Left forelimb (tissue), 1 donor: Measurements from ENCODE around the gene ZNF791.
A peak's percentile ranks its signal among the peaks of the same experiment; 100 is the strongest.
"Not testable (repeated sequence)": the region's sequence is repeated elsewhere in the genome, so short reads cannot be mapped to it uniquely, and the experiment has no call there.

Experiments
- DNase-seq: peaks from one replicate; pipeline ENCODE4 v3.0.0-alpha.2; 2018; ENCODE audit warnings: low spot score

Gene ZNF791

DNA sequence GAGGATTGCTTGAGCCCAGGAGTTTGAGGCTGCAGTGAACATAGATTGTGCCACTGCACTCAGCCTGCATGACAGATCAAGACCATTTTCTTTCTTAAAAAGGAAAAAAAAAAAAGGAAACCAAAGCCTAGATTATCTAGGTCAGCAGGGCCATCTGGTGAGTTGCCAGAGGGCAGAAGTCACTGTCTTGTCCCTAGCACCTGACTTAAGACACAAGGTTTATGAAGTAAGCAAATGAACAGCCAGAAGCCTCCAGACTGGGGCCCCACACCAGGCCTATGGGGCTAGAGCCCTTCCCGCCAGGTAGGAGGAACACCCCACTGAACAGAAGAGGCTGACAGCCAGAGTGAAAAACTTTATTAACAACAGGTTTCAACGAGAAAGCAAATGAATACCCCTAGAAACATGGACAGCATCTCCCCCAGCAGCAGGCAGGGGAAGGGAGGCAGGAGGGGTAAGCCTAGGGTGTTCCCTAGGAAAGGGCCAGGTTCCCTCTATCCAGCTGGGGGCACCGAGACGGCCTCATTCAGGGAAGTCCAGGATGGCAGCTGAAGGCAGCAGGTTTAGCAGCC lies 57.1 kb downstream of the ZNF791 start:
- DNase-seq, result no peak

GRCh38 chr19:12668346-12668745 lies 57.6 kb downstream of the ZNF791 start:
- DNase-seq, result no peak

- no peak for DNase-seq
Measured at GRCh38 chr19:12668932-12669269, 58.2 kb downstream of the ZNF791 start.

DNA sequence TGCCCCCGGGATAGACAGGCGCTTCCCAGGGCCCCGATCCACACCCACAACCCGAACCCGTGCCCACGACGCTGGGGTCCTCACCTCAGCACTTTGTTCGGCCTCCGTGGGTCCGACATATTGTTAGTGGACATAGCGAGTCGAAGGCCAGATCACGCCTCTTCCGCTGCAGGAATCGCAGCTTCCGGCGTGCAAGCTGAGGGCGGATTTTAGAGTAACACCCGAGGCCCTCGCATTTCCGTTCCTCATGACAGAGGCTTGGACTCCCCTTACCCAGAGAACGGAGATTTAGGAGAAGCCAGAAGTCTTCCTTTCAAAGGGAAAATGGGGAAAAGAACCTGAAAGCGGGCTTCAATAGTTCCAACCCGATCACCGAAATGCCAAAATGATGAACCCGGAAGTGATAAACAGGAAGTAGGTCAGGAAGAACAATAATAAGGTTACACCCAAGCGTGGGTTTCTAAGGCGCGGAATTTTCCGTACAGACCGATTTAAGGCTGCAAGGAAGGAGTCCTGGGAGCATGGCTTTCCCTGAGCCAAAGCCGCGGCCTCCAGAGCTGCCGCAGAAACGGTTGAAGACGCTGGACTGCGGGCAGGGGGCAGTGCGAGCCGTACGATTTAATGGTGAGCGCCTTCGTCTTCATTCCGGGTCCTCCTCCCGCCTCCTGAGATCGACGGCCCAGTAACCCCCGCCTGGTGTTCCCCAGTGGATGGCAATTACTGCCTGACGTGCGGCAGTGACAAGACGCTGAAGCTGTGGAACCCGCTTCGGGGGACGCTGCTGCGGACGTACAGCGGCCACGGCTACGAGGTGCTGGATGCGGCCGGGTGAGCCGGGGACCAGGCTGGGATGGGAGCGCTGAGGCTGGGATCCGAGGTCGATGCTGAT lies 58.8 kb downstream of the ZNF791 start:
- DNase-seq, result peak; percentile 89

DNA sequence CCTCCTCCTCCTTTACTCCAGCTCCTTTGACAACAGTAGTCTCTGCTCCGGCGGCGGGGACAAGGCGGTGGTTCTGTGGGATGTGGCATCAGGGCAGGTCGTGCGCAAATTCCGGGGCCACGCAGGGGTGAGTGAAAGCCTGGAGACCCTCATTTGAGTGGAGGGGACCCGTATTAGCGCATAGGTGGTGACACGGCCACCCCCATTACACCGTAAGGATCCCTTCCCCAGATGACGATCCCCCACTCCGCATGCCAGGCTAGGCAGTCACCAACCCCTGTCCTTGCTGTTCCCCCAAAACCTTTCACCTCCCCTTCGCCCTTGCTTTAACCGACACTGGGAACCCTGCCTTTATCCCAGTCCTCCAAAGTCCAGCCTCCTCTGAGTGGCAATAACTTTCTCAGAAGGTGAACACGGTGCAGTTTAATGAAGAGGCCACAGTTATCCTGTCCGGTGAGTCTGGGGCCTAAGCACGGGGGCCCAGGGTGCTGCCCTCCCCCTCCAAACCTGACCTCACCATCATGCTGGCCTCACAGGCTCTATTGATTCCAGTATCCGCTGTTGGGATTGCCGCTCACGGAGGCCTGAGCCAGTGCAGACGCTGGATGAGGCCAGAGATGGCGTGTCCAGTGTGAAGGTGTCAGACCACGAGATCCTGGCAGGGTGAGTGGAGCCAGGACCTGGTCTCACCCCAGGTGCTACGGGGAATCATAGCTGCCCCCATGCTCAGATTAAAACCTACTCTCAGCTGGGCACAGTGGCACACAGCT lies 59.6 kb downstream of the ZNF791 start:
- DNase-seq, result no peak

GRCh38 chr19:12672744-12673143 lies 62.0 kb downstream of the ZNF791 start:
- no peak for DNase-seq

- DNase-seq, result no peak
Measured at GRCh38 chr19:12675399-12675798, 64.7 kb downstream of the ZNF791 start.

DNA sequence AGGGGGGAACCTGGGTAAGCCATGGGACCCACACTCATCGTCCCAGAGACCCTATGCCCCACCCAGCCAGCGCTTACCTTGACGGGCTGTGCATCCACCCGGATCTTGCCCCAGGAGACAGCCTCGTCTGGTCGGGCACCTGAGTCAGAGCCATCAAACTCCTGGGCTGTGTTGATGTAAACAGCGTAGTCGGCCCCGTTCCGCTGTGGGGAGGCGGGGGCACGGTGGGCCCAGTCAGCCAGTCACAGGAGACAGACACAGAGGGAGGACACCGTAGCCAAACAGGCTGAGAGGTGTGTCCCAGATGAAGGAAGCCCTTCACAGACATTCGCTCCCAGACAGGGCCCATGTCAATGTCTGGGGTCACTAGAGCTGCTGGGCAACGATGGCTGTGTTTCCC lies 65.2 kb downstream of the ZNF791 start:
- no peak for DNase-seq

DNA sequence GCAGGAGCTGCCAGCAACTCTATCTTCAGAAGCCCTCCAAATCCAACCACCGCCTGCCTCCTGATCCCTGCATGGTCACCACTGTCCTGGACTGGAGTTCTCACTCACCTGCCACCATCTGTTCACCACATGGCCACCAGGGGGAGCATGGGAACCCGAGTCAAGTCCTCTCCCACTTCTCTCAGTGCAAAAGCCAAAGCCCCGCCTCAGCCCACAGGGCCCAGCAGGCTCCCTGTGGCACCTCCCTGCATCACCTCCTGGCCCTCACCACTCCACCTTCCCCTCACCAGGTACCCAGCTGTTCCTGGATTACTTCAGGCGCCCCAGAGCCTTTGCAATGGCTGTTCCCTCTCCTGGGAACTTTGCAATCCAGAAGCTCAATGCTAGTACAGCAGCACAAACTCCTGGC lies 65.7 kb downstream of the ZNF791 start:
- peak; percentile 83 for DNase-seq

GRCh38 chr19:12676928-12677327 lies 66.2 kb downstream of the ZNF791 start:
- DNase-seq, result no peak

GRCh38 chr19:12678039-12678438 lies 67.3 kb downstream of the ZNF791 start:
- not testable (repeated sequence) for DNase-seq

GRCh38 chr19:12680034-12680433 lies 69.3 kb downstream of the ZNF791 start:
- no peak for DNase-seq

GRCh38 chr19:12681074-12681987 lies 70.6 kb downstream of the ZNF791 start, which contains the start of gene DHPS:
DHPS (minus strand) TSS chr19:12681880; CDS start chr19:12681766, 114 bp downstream.
- DNase-seq, result peak; percentile 89
